ENCODE measurements around the gene RBM39. TPM values are rescaled to one million over a fixed set of nuclear protein-coding genes. Genes with fewer than 3 reads are reported as not detected.

The RBM39 gene
- total and polyA plus RNA-seq, 9 donors = 247 to 389 (median 328) TPM

GRCh38 chr20:35681960-35682359 is 60.1 kb downstream of the RBM39 start:
- 94 to 96% (median 96%) methylated on average over 1 of the region's 1 CpG for WGBS, 3 donors
- DNase-seq = no peak
- H3K36me3 ChIP-seq = no peaks in the 10 kb centered on the region

GRCh38 chr20:35680452-35681183 is 61.4 kb downstream of the RBM39 start:
- no peak for DNase-seq
- Histone ChIP-seq H3K4me1 (ENCODE audit: insufficient read depth) (no peaks in the 10 kb centered on the region), H3K27ac (no peak overlapping the region), H3K9me3 (no peaks in the 10 kb centered on the region), H3K36me3 (no peaks in the 10 kb centered on the region), H3K27me3 (no peaks in the 10 kb centered on the region), H3K4me3 (no peak overlapping the region)
- TF ChIP-seq CTCF (IDR thresholded peaks at IDR 0.05) (no peak), EP300 (IDR thresholded peaks at IDR 0.05) (no peak), POLR2A (IDR thresholded peaks at IDR 0.05) (no peak)
- intact Hi-C loops (cut with DNase I) = loop anchor here in 1 of 4 donors (5.0 kb wide), 1 partner anchor 1007 kb away; no protein-coding TSS in a partner anchor
- 90 to 93% (median 91%) methylated on average over 4 of the region's 4 CpGs for WGBS, 3 donors

More at GRCh38 chr20:35681960-35682359, 60.1 kb downstream of the RBM39 start:
- no peaks in the 10 kb centered on the region for H3K9me3 ChIP-seq
- intact Hi-C loops (cut with DNase I) = loop anchor here in 1 of 4 donors (5.0 kb wide), 1 partner anchor 1005 kb away; no protein-coding TSS in a partner anchor
- H3K27me3 ChIP-seq = no peaks in the 10 kb centered on the region
- TF ChIP-seq POLR2A (IDR thresholded peaks at IDR 0.05) = no peak
- TF ChIP-seq EP300 (IDR thresholded peaks at IDR 0.05) = no peak
- TF ChIP-seq CTCF (IDR thresholded peaks at IDR 0.05) = no peak
- H3K27ac ChIP-seq = no peak overlapping the region
- no peaks in the 10 kb centered on the region for H3K4me1 ChIP-seq (ENCODE audit: insufficient read depth)
- no peak overlapping the region for H3K4me3 ChIP-seq

GRCh38 chr20:35674921-35675320 is 67.1 kb downstream of the RBM39 start:
- Histone ChIP-seq H3K36me3 (no peaks in the 10 kb centered on the region), H3K27ac (no peak overlapping the region)
- intact Hi-C loops (cut with DNase I) = no loop called here

GRCh38 chr20:35673884-35674283 is 68.2 kb downstream of the RBM39 start:
- intact Hi-C loops (cut with DNase I) = no loop called here
- WGBS, 3 donors = 91 to 92% (median 92%) methylated on average over 4 of the region's 4 CpGs
- no peak for DNase-seq
- Histone ChIP-seq H3K27me3 (no peaks in the 10 kb centered on the region), H3K4me3 (no peak overlapping the region), H3K4me1 (ENCODE audit: insufficient read depth) (no peaks in the 10 kb centered on the region), H3K36me3 (no peaks in the 10 kb centered on the region), H3K9me3 (no peaks in the 10 kb centered on the region), H3K27ac (no peak overlapping the region)
- TF ChIP-seq POLR2A (IDR thresholded peaks at IDR 0.05) = no peak
- TF ChIP-seq CTCF (IDR thresholded peaks at IDR 0.05) = no peak
- TF ChIP-seq EP300 (IDR thresholded peaks at IDR 0.05) = no peak

More at GRCh38 chr20:35674921-35675320, 67.1 kb downstream of the RBM39 start:
- Histone ChIP-seq H3K4me1 (ENCODE audit: insufficient read depth) (no peaks in the 10 kb centered on the region), H3K9me3 (no peaks in the 10 kb centered on the region), H3K27me3 (no peaks in the 10 kb centered on the region), H3K4me3 (no peak overlapping the region)
- DNase-seq = no peak
- TF ChIP-seq EP300 (IDR thresholded peaks at IDR 0.05) = no peak
- TF ChIP-seq CTCF (IDR thresholded peaks at IDR 0.05) = no peak
- TF ChIP-seq POLR2A (IDR thresholded peaks at IDR 0.05) = no peak
- WGBS, 3 donors = 73 to 94% (median 79%) methylated on average over 8 of the region's 8 CpGs
